DND-41 (cell line): ENCODE data around the gene SRPK2.

Source experiments
- ATAC-seq: fragments of 200-7000 bp; cut with Tn5 transposase; 3 replicates; pipeline ENCODE4 v1.9.1; 2021; ENCODE audit warnings: low read depth; ENCODE audit not compliant: insufficient read depth
- DNase-seq: peaks from one replicate; pipeline ENCODE4 v3.0.0-alpha.2; 2020
- H2AFZ ChIP-seq: 2 replicates; pipeline ENCODE4 v1.6.0; 2012; ENCODE audit warnings: low read depth, low read length
- H3K27ac ChIP-seq: 2 replicates; pipeline ENCODE4 v1.5.1; 2012; ENCODE audit warnings: low read length, inconsistent platforms
- H3K27me3 ChIP-seq: fragments of 200-600 bp; sonication (generic); 2 replicates; pipeline ENCODE4 v1.6.0; 2012; ENCODE audit warnings: low read length, mild to moderate bottlenecking, inconsistent platforms; ENCODE audit not compliant: insufficient read depth, poor library complexity
- H3K36me3 ChIP-seq: 2 replicates; pipeline ENCODE4 v1.5.1; 2012; ENCODE audit warnings: low read length, inconsistent platforms; ENCODE audit not compliant: insufficient read depth
- H3K4me1 ChIP-seq: 2 replicates; pipeline ENCODE4 v1.5.1; 2012; ENCODE audit warnings: mild to moderate bottlenecking, low read length; ENCODE audit not compliant: insufficient read depth
- H3K4me2 ChIP-seq: 2 replicates; pipeline ENCODE4 v1.6.0; 2012; ENCODE audit warnings: mild to moderate bottlenecking, moderate library complexity, low read length, inconsistent platforms; ENCODE audit not compliant: insufficient read depth
- H3K4me3 ChIP-seq, 2 experiments: fragments of 200-600 bp in 1 of 2; shearing (Covaris generic) in 1 of 2; 2 replicates each; pipeline ENCODE4 v1.5.1; 2012 to 2016; ENCODE audit warnings: inconsistent platforms in 2 of 2, low read length in 2 of 2, mild to moderate bottlenecking in 2 of 2, low read depth in 1 of 2, moderate library complexity in 1 of 2
- H3K79me2 ChIP-seq: 2 replicates; pipeline ENCODE4 v1.6.0; 2012; ENCODE audit warnings: low read length, inconsistent platforms; ENCODE audit not compliant: insufficient read depth
- H3K9ac ChIP-seq: 2 replicates; pipeline ENCODE4 v1.6.0; 2012; ENCODE audit warnings: low read depth, mild to moderate bottlenecking, inconsistent platforms, low read length, moderate library complexity
- H3K9me3 ChIP-seq: 2 replicates; pipeline ENCODE4 v1.5.1; 2012; ENCODE audit warnings: low read length, moderate library complexity, mild to moderate bottlenecking, inconsistent platforms; ENCODE audit not compliant: insufficient read depth, severe bottlenecking
- H4K20me1 ChIP-seq: 2 replicates; pipeline ENCODE4 v1.6.0; 2012; ENCODE audit warnings: low read length; ENCODE audit not compliant: insufficient read depth
- EZH2 ChIP-seq: IDR thresholded peaks from 3 replicates; pipeline ENCODE4 v1.6.1; 2012; ENCODE audit warnings: borderline replicate concordance, low read depth, mild to moderate bottlenecking, moderate library complexity, low read length, inconsistent platforms; ENCODE audit not compliant: severe bottlenecking
- TF ChIP-seq, protein P1 (sequence below): IDR thresholded peaks from 2 replicates; pipeline ENCODE4 v1.5.1; 2012; ENCODE audit warnings: borderline replicate concordance, low read length, moderate library complexity, mild to moderate bottlenecking; ENCODE audit not compliant: poor library complexity, severe bottlenecking; ENCODE audit errors: extremely low read depth

The SRPK2 gene

DNA sequence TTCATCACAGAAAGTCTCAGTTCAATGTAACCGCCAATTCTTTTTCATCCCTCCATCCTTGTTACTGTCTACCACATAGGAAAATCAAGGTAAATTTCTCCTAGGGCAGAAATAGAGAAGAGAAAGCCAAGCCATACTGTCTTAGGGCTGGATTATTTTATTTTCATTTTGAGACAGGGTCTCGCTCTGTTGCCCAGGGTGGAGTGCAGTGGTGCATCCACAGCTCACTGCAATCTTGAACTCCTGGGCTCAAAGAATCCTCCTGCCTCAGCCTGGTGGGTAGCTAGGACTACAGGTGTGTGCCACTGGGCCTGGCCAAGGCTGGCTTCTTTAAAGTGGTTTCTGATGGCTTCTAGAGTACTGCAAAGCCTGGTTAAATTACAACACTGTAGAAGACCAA is 181.7 kb downstream of the SRPK2 start:
- no peak for DNase-seq
- H3K9me3 ChIP-seq = no peaks in the 10 kb centered on the region
- peak; percentile 34; the same call in 1 of the 3 replicates for ATAC-seq
- TF ChIP-seq EZH2 = no peak
- TF ChIP-seq, protein P1, sequence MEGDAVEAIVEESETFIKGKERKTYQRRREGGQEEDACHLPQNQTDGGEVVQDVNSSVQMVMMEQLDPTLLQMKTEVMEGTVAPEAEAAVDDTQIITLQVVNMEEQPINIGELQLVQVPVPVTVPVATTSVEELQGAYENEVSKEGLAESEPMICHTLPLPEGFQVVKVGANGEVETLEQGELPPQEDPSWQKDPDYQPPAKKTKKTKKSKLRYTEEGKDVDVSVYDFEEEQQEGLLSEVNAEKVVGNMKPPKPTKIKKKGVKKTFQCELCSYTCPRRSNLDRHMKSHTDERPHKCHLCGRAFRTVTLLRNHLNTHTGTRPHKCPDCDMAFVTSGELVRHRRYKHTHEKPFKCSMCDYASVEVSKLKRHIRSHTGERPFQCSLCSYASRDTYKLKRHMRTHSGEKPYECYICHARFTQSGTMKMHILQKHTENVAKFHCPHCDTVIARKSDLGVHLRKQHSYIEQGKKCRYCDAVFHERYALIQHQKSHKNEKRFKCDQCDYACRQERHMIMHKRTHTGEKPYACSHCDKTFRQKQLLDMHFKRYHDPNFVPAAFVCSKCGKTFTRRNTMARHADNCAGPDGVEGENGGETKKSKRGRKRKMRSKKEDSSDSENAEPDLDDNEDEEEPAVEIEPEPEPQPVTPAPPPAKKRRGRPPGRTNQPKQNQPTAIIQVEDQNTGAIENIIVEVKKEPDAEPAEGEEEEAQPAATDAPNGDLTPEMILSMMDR = no peak
- peaks cover 97% of the 10 kb centered on the region for H4K20me1 ChIP-seq
- peaks cover 35% of the 10 kb centered on the region for H3K4me1 ChIP-seq
- H3K4me2 ChIP-seq = no peak overlapping the region
- H3K79me2 ChIP-seq = peaks cover 100% of the 10 kb centered on the region
- H3K27ac ChIP-seq = no peak overlapping the region
- H3K27me3 ChIP-seq = no peaks in the 10 kb centered on the region
- no peak overlapping the region for H3K9ac ChIP-seq
- no peak overlapping the region for H3K4me3 ChIP-seq
- H2AFZ ChIP-seq = no peak overlapping the region
- peaks cover 77% of the 10 kb centered on the region for H3K36me3 ChIP-seq

DNA sequence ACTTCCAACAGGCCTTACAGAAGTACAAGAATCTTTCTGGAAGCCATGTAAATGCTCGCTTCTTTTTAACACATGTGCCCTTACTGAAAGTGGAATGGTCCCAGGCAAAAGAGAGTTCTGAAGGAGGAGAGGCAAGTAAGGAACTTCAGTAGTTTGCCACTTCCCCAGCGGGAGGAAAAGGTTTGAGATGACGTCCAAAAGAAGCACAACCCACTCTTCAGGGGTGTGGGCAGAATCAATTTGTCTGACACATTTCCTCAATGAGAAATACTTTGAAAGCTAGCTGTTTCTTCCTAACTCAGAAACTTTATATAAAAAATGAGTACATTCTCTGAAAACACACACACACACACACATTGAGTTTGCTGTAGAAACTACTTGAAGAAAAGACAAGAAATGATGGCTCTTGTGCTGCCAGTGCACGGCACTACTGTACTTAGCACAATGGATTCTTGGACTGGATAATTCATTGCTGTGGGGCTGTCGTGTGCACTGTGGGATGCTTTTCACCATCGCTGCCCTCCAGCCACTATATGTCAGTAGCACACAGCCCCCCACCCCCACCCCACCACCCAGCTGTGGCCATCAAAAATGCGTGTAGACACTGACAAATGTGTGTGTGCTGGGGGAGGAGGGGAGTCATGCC is 183.0 kb downstream of the SRPK2 start:
- Histone ChIP-seq H3K27ac (no peak overlapping the region), H3K4me3 (no peak overlapping the region), H3K4me1 (peaks cover 23% of the 10 kb centered on the region), H3K27me3 (no peaks in the 10 kb centered on the region), H3K9ac (no peak overlapping the region), H4K20me1 (peaks cover 97% of the 10 kb centered on the region), H3K9me3 (no peaks in the 10 kb centered on the region), H3K4me2 (no peak overlapping the region), H3K36me3 (peaks cover 79% of the 10 kb centered on the region), H2AFZ (no peak overlapping the region), H3K79me2 (peaks cover 100% of the 10 kb centered on the region)
- ATAC-seq (no peak), DNase-seq (no peak)
- TF ChIP-seq, protein P1 = no peak
- no peak for TF ChIP-seq EZH2

DNA sequence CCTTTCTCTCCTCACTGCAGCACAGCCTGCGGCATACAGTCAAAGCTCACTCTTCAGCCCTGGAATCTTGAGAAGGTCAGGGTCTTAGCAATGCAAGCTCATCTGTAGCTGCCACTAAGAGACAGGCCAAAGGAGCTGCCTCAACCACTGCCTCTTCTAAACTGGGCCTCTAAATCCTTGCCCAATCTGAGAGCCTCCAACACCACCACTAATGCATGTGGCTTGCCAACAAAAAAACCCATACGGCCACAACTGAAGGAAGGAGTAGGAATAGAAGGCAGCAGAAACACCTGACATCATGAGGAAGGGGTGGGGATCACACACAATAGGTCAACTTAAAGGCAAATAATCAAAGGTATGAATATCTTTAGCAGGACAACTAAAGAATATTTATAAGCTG is 183.8 kb downstream of the SRPK2 start:
- H2AFZ ChIP-seq = no peak overlapping the region
- no peak overlapping the region for H3K4me2 ChIP-seq
- peaks cover 15% of the 10 kb centered on the region for H3K4me1 ChIP-seq
- TF ChIP-seq EZH2 = no peak
- TF ChIP-seq, protein P1 = no peak
- ATAC-seq = 0 out of 3 replicates have a peak, but pooled peaks have one; percentile 20
- no peaks in the 10 kb centered on the region for H3K27me3 ChIP-seq
- H3K9ac ChIP-seq = no peak overlapping the region
- H4K20me1 ChIP-seq = peaks cover 97% of the 10 kb centered on the region
- no peak for DNase-seq
- no peak overlapping the region for H3K4me3 ChIP-seq
- no peaks in the 10 kb centered on the region for H3K9me3 ChIP-seq
- peaks cover 83% of the 10 kb centered on the region for H3K36me3 ChIP-seq
- no peak overlapping the region for H3K27ac ChIP-seq
- H3K79me2 ChIP-seq = peaks cover 100% of the 10 kb centered on the region

DNA sequence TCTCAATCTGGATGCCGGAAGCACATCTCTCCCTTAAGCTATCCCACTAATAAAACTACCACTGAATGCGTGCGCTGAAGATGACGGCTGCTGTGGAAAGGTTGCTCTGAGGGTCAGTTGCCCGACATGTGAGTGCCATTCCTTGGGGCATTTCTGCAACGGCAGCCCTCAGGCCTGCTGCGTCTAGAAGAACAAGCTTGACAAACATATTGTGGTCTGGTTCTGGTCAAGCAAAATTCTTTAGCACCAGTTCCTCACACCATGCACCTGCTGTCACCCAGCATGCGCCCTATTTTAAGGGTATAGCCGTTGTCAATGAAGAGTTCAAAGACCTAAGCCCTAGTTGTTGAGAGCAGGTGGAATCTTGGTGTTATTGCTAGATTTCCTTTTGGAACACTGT is 184.2 kb downstream of the SRPK2 start:
- Histone ChIP-seq H3K9me3 (no peaks in the 10 kb centered on the region), H3K36me3 (peaks cover 85% of the 10 kb centered on the region), H3K9ac (no peak overlapping the region), H2AFZ (no peak overlapping the region), H4K20me1 (peaks cover 97% of the 10 kb centered on the region), H3K4me1 (peaks cover 12% of the 10 kb centered on the region), H3K4me2 (no peak overlapping the region), H3K27me3 (no peaks in the 10 kb centered on the region), H3K27ac (no peak overlapping the region), H3K4me3 (no peak overlapping the region), H3K79me2 (peaks cover 100% of the 10 kb centered on the region)
- ATAC-seq (no peak), DNase-seq (no peak)
- TF ChIP-seq, protein P1 = no peak
- TF ChIP-seq EZH2 = no peak
